Lower leg skin (tissue), 3 donors: ENCODE data around the gene FOXN1.

ENCODE experiments used
- POLR2A ChIP-seq, 2 donors: fragments of 450-650 bp; IDR thresholded peaks; one replicate each; pipeline ENCODE4 v1.6.1; 2016 to 2017; ENCODE audit warnings: antibody characterized with exemption in 2 of 2, mild to moderate bottlenecking in 1 of 2, moderate library complexity in 1 of 2
- TF ChIP-seq, protein P1 (sequence below), 3 donors: fragments of 450-650 bp; IDR thresholded peaks; one replicate each; pipeline ENCODE4 v1.5.1; 2016; ENCODE audit warnings: antibody characterized with exemption in 3 of 3, mild to moderate bottlenecking in 3 of 3, moderate library complexity in 2 of 3

DNA sequence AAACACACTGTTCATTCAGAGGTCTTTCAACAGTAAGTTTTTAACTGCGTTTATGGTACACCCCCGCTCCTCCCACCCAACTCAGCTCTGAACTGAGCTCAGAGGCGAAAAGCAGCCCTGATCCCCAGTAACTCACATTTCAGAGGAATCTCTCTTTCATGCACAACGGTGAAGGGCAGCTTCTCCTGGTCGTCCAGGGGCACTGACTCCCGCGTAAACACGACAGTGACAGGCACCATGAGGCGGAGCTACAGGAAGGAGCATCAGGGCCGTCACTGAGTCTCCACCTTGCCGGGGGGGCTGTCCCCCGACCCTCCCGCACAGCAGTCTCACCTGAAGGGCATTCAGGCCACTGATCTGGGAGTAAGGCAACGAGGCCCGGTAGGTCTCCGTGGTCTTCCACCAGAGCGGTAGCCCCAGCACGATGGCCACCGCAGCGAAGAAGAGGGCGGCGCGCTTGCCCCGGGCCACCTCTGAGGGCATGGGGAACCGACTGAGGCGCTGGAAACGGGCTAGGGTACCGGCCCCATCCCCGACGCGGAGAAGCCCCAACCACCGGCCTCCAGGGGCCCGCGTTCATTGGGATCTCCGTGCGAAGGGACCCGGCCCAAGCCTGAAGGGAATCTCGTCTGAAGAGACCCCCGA, 64.7 kb downstream of the FOXN1 start:
- TF ChIP-seq POLR2A (IDR thresholded peaks at IDR 0.05): no peak
- TF ChIP-seq, protein P1, sequence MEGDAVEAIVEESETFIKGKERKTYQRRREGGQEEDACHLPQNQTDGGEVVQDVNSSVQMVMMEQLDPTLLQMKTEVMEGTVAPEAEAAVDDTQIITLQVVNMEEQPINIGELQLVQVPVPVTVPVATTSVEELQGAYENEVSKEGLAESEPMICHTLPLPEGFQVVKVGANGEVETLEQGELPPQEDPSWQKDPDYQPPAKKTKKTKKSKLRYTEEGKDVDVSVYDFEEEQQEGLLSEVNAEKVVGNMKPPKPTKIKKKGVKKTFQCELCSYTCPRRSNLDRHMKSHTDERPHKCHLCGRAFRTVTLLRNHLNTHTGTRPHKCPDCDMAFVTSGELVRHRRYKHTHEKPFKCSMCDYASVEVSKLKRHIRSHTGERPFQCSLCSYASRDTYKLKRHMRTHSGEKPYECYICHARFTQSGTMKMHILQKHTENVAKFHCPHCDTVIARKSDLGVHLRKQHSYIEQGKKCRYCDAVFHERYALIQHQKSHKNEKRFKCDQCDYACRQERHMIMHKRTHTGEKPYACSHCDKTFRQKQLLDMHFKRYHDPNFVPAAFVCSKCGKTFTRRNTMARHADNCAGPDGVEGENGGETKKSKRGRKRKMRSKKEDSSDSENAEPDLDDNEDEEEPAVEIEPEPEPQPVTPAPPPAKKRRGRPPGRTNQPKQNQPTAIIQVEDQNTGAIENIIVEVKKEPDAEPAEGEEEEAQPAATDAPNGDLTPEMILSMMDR (IDR thresholded peaks at IDR 0.05): no peak
